ENCODE results near the gene SLC35B3. TPM values are rescaled to one million over a fixed set of nuclear protein-coding genes. Genes with fewer than 3 reads are reported as not detected.
"Not testable (repeated sequence)": the region's sequence is repeated elsewhere in the genome, so short reads cannot be mapped to it uniquely, and the experiment has no call there.

The SLC35B3 gene
- total RNA-seq, 3 donors from 2014 or later (not counting 1 experiment from before 2014, with no cell fraction given), result 7.1 to 9.0 (median 7.8) TPM

DNA sequence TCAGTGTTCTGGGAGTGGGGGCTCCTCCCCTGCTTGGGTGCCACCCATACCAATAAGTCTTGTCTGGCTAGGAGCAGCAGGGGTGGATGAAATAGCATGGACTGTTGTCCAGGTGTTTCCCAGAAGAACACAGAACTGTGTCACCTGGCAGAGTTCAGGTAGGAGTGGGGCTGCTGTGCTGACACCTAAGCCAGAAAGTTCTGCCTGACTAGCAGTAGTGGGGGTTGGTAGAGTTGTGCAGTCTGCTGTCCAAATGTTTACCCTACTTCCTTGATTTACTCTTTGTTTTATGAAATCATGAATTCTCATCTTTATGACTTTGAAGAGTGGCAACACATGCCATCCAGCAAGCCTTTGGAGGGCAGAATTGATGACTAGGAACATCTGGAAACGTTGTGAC, 27.3 kb upstream of the SLC35B3 start:
- WGBS (ENCODE audit: insufficient coverage), result 83% methylated on average over 1 of the region's 1 CpG
- TF ChIP-seq, protein P1, sequence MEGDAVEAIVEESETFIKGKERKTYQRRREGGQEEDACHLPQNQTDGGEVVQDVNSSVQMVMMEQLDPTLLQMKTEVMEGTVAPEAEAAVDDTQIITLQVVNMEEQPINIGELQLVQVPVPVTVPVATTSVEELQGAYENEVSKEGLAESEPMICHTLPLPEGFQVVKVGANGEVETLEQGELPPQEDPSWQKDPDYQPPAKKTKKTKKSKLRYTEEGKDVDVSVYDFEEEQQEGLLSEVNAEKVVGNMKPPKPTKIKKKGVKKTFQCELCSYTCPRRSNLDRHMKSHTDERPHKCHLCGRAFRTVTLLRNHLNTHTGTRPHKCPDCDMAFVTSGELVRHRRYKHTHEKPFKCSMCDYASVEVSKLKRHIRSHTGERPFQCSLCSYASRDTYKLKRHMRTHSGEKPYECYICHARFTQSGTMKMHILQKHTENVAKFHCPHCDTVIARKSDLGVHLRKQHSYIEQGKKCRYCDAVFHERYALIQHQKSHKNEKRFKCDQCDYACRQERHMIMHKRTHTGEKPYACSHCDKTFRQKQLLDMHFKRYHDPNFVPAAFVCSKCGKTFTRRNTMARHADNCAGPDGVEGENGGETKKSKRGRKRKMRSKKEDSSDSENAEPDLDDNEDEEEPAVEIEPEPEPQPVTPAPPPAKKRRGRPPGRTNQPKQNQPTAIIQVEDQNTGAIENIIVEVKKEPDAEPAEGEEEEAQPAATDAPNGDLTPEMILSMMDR (IDR thresholded peaks at IDR 0.05), result no peak
- no peak for ATAC-seq
- Mint-ChIP-seq H3K4me3 (no peak overlapping the region), H3K27ac (no peak overlapping the region), H3K9me3 (peaks cover 0 to 2% of the 10 kb centered on the region in 2 donors), H3K27me3 (ENCODE audit: low read depth in 2 of 2) (peaks cover 17 to 19% of the 10 kb centered on the region in 2 donors), H3K36me3 (no peaks in the 10 kb centered on the region), H3K4me1 (no peaks in the 10 kb centered on the region)
- H3K4me1 ChIP-seq (ENCODE audit: control insufficient read depth, insufficient read depth, low read length), result no peaks in the 10 kb centered on the region
- no peaks in the 10 kb centered on the region for H3K9me3 ChIP-seq (ENCODE audit: control insufficient read depth, insufficient read depth, low read length)
- peaks cover 2% of the 10 kb centered on the region for H3K27me3 ChIP-seq (ENCODE audit: control insufficient read depth, insufficient read depth, low read length)
- H3K36me3 ChIP-seq (ENCODE audit: control insufficient read depth, insufficient read depth, low read length), result no peaks in the 10 kb centered on the region
- DNase-seq, result no peak
- H3K4me3 ChIP-seq (ENCODE audit: low read length), result no peak overlapping the region
- H3K27ac ChIP-seq (ENCODE audit: low read length), result no peak overlapping the region
- intact Hi-C loops (cut with micrococcal nuclease), result no loop called here

DNA sequence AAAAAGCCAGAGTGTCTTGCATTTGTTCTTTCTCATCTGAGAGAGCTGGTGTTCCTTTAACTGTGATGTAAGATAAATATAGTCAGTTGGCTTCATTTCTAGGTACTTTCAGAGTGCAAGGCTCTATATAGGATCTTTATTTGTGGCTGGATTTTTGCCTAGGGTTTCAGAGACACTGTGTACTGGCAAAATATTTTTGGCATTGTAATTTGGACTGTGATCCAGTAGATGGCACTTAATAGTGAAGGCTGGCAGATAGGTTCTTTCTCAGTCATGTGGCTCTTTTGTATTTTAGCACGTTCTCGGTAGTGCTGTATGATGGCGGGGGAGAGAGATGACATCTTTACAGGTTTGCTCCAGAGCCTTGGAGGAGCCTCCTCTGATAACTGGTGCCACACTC, 26.8 kb upstream of the SLC35B3 start:
- 94% methylated on average over 3 of the region's 3 CpGs for WGBS (ENCODE audit: insufficient coverage)
- Mint-ChIP-seq H3K9me3 (no peaks in the 10 kb centered on the region), H3K4me1 (no peaks in the 10 kb centered on the region), H3K27ac (no peak overlapping the region), H3K4me3 (no peak overlapping the region), H3K36me3 (no peaks in the 10 kb centered on the region), H3K27me3 (ENCODE audit: low read depth in 2 of 2) (peaks cover 17 to 20% of the 10 kb centered on the region in 2 donors)
- Histone ChIP-seq H3K27ac (ENCODE audit: low read length) (no peak overlapping the region), H3K9me3 (ENCODE audit: control insufficient read depth, insufficient read depth, low read length) (no peaks in the 10 kb centered on the region), H3K4me3 (ENCODE audit: low read length) (no peak overlapping the region), H3K27me3 (ENCODE audit: control insufficient read depth, insufficient read depth, low read length) (peaks cover 2% of the 10 kb centered on the region), H3K36me3 (ENCODE audit: control insufficient read depth, insufficient read depth, low read length) (no peaks in the 10 kb centered on the region), H3K4me1 (ENCODE audit: control insufficient read depth, insufficient read depth, low read length) (no peaks in the 10 kb centered on the region)
- no peak for DNase-seq
- no peak for ATAC-seq
- intact Hi-C loops (cut with micrococcal nuclease), result no loop called here
- TF ChIP-seq, protein P1 (IDR thresholded peaks at IDR 0.05), result no peak

DNA sequence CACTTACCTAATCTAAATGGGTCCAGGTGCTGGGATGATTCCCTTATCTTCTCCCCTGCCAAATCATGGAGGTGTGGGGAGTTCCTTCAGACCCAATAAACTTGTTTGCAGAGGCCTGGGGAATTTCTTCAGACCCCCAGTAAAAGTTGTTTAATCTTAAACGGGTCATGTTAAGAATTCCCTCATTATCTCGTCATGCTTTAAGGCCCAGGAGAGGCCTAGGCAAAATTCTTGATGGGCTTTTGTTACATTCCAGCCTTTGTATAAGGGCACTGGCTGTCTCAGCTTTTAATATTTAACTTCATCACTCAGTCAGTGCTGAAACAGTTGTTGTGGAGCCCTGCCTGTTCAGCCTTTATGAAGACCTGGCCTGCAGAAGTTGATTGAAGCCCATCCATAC, 11.0 kb upstream of the SLC35B3 start:
- no peaks in the 10 kb centered on the region for H3K4me1 ChIP-seq (ENCODE audit: control insufficient read depth, insufficient read depth, low read length)
- no peaks in the 10 kb centered on the region for H3K9me3 ChIP-seq (ENCODE audit: control insufficient read depth, insufficient read depth, low read length)
- WGBS (ENCODE audit: insufficient coverage), result 71% methylated on average over 2 of the region's 2 CpGs
- no peaks in the 10 kb centered on the region for H3K9me3 Mint-ChIP-seq
- H3K27ac ChIP-seq (ENCODE audit: low read length), result no peak overlapping the region
- no peak for DNase-seq
- TF ChIP-seq, protein P1 (IDR thresholded peaks at IDR 0.05), result no peak
- peaks cover 0 to 23% of the 10 kb centered on the region in 2 donors for H3K27me3 Mint-ChIP-seq (ENCODE audit: low read depth in 2 of 2)
- intact Hi-C loops (cut with micrococcal nuclease), result no loop called here
- no peaks in the 10 kb centered on the region for H3K36me3 ChIP-seq (ENCODE audit: control insufficient read depth, insufficient read depth, low read length)
- H3K4me1 Mint-ChIP-seq, result no peaks in the 10 kb centered on the region
- no peak for ATAC-seq
- H3K4me3 Mint-ChIP-seq, result no peak overlapping the region
- no peak overlapping the region for H3K27ac Mint-ChIP-seq
- no peaks in the 10 kb centered on the region for H3K36me3 Mint-ChIP-seq
- H3K27me3 ChIP-seq (ENCODE audit: control insufficient read depth, insufficient read depth, low read length), result no peaks in the 10 kb centered on the region
- H3K4me3 ChIP-seq (ENCODE audit: low read length), result no peak overlapping the region

DNA sequence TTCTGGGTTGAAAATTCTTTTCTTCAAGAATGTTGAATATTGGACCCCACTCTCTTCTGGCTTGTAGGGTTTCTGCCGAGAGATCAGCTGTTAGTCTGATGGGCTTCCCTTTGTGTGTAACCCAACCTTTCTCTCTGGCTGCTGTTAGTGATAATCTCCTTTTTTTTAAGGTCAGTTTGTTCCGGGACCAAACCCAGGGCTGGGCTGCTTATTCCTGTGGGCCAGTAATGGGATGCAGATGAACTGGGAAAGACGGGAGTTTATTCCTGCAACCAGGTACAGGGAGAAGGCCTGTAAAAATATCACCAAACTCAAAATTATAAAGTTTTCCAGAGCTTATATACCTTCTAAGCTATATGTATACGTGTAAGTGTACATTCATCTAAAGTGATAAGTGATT, 10.6 kb upstream of the SLC35B3 start:
- DNase-seq; ATAC-seq; H3K4me1 Mint-ChIP-seq; H3K27me3 ChIP-seq (ENCODE audit: control insufficient read depth, insufficient read depth, low read length); H3K9me3 ChIP-seq (ENCODE audit: control insufficient read depth, insufficient read depth, low read length); H3K4me1 ChIP-seq (ENCODE audit: control insufficient read depth, insufficient read depth, low read length); H3K36me3 ChIP-seq (ENCODE audit: control insufficient read depth, insufficient read depth, low read length); H3K9me3 Mint-ChIP-seq; H3K36me3 Mint-ChIP-seq; H3K4me3 ChIP-seq (ENCODE audit: low read length); H3K4me3 Mint-ChIP-seq; H3K27ac Mint-ChIP-seq; intact Hi-C loops (cut with micrococcal nuclease); H3K27ac ChIP-seq (ENCODE audit: low read length): not testable (repeated sequence)
- H3K27me3 Mint-ChIP-seq (ENCODE audit: low read depth in 2 of 2), result peaks cover 0 to 24% of the 10 kb centered on the region in 2 donors
- WGBS (ENCODE audit: insufficient coverage), result 66% methylated on average over 3 of the region's 4 CpGs
